Activated T-cell treated with anti-CD3 and anti-CD28 coated beads, Interleukin-2, amount 50 U/mL, for 4 hours (primary cell): ENCODE data around the gene ZDHHC11B. TPM values are rescaled to one million over a fixed set of nuclear protein-coding genes. Genes with fewer than 3 reads are reported as not detected.
"Not testable (repeated sequence)": the region's sequence is repeated elsewhere in the genome, so short reads cannot be mapped to it uniquely, and the experiment has no call there.

Source experiments
- ATAC-seq, 2 donors: fragments of 200-7000 bp; cut with Tn5 transposase; one replicate each; pipeline ENCODE4 v1.10.0; 2021
- DNase-seq: peaks from one replicate; pipeline ENCODE4 v3.0.0-alpha.2; 2020
- H3K27me3 Mint-ChIP-seq: one replicate; pipeline ENCODE4 v1.8.0; 2021; ENCODE audit warnings: low read depth, mixed read lengths
- H3K36me3 Mint-ChIP-seq: one replicate; pipeline ENCODE4 v1.8.0; 2022; ENCODE audit warnings: mixed read lengths; ENCODE audit not compliant: insufficient read depth
- H3K4me1 Mint-ChIP-seq: one replicate; pipeline ENCODE4 v1.8.0; 2021; ENCODE audit warnings: low read depth, mixed read lengths
- H3K4me3 Mint-ChIP-seq: one replicate; pipeline ENCODE4 v1.8.0; 2021; ENCODE audit warnings: mild to moderate bottlenecking, moderate library complexity, mixed read lengths
- H3K9me3 Mint-ChIP-seq: one replicate; pipeline ENCODE4 v1.8.0; 2021; ENCODE audit warnings: mixed read lengths
- total RNA-seq, 3 donors: library from RNA; stranded (reverse); gene quantifications; one replicate each; pipeline ENCODE4 v1.2.1, GENCODE V29; 2021

Gene ZDHHC11B
- total RNA-seq, 3 donors from 2014 or later: 0.21 to 0.66 (median 0.30) TPM

DNA sequence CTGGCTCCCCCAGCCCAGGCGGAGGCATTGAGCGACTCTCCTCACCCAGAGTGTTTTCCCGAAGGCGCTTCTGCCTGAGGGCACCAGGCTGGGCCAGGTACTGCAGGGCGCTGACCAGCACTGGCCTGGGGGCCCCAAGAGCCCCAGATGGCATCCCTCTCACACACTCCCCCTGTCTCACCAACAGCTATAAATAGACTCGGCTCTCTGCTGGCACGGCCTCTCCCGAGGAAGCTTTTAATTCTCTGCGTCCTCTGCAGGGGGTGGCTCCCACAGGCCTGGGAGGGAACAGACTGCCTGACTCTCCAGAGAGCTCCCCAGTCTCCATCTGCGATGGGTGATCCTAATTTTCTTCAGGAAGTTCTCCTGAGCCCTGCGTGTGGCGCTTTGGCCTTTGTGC, 94.2 kb downstream of the ZDHHC11B start:
- not testable (repeated sequence) for H3K27me3 Mint-ChIP-seq, H3K36me3 Mint-ChIP-seq, H3K4me3 Mint-ChIP-seq, H3K4me1 Mint-ChIP-seq, H3K9me3 Mint-ChIP-seq, DNase-seq, ATAC-seq

DNA sequence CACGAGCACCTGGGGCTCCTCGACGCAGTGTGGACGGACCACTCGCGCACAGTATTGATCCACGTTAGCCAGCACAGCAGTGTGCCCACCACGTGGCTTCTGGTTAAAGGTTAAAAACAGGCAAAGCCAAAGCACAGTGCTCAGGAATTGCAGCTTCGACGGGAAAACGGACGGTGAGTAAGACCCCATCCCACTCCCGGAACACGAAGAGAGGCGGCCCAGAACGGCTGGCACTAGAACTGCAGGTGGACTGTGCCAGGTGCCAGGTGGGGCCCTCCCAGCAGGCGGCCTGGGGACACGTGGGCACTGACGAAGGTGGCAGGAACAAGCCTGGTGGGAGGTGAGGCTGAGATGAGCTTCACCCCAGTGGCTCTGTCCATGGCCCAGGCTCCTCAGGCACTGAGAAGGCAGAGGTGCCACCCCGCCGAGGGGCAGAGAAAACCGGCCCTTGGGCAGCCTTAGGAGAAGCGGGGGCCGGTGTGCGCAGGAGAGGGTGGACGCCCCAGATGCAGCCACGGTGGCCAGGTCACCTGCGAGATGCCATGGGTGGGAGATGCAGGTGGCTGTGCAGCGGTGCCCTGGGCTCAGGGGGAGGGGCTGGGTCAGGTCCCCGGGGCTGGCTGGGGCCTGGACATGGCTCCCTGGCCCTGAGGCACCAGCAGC, 96.0 kb downstream of the ZDHHC11B start:
- not testable (repeated sequence) for ATAC-seq, H3K9me3 Mint-ChIP-seq, H3K4me1 Mint-ChIP-seq, H3K36me3 Mint-ChIP-seq, H3K4me3 Mint-ChIP-seq, DNase-seq, H3K27me3 Mint-ChIP-seq

DNA sequence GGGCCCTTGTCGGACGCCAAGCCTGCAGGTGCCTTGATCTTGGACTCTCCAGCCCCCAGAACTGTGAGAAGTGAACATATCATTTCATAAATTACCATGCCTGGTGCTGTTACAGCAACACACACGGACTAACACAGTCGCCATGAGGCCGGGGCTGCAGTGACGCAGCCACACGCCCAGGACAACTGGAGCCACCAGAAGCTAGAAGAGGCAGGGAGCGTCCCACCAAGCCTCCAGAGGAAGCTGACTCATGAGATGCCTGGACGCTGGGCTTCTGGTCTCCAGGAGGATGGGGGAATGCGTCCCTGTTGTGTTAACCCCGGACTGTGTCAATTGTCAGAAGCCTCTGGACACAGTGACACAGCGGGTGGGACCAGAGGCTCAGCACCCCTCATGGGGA, 97.6 kb downstream of the ZDHHC11B start:
- not testable (repeated sequence) for ATAC-seq, H3K4me3 Mint-ChIP-seq

DNA sequence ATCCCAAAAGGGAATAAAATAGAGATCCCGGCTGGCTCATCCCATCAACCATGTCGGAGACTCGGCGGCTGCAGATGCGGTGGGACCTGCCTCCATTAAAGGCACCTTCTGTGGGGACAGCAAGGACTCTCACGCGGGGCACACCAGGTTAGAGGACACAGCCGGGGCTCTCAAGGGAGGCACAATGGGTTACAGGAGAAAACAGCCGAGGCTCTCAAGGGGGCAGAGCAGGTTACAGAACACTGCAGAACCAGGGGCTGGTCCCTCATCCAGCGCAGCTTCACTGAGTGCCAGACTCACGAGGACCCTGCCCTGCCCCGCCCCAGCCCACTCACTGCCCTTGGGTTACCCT, 98.4 kb downstream of the ZDHHC11B start:
- not testable (repeated sequence) for ATAC-seq, H3K4me1 Mint-ChIP-seq, H3K4me3 Mint-ChIP-seq, H3K36me3 Mint-ChIP-seq, DNase-seq, H3K27me3 Mint-ChIP-seq, H3K9me3 Mint-ChIP-seq

More for the DNA sequence above, 97.6 kb downstream of the ZDHHC11B start:
- H3K9me3 Mint-ChIP-seq, H3K4me1 Mint-ChIP-seq, H3K27me3 Mint-ChIP-seq, H3K36me3 Mint-ChIP-seq, DNase-seq: not testable (repeated sequence)

DNA sequence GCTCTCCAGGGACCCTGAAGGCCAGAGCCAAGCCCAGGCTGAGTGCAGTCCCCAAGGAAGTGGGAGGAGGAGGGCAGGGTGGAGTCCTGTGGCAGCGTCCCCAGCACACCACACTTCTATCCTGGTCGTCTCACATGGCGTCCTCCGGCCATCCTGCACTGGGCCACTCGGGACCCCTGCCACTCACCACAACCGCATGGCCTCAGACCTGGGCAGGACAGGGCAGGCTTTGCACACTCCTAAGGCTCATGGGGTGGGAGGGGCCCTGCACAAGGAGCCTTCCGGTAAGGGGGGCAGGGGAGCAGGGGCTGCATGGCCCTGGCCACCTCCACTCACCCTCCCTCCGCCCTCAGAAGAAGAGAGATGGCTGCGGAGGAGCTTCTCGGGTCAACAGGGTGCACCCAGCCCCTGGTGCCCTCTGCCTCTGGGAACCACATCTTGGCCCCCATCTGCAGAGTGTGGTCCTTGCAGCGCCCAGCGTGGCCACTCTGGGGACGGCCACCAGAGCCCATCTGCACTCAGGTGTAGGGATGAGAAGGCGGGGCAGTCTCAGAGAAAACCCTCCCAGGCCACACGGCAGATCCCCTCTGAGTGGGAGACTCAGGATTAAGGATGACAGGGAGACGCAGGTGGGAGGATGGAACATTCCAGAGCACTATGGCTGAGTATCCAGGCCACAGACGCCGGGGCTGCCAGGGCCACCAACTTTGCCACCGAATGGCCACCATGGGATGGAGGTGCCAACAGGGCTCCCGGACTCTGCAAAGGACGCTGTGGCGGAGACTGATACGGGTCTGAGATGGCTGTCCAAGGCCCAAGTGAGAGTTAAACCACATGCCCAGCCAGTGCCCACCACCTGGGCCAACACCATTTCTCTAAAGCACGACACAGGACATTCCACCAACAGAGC, 99.0 kb downstream of the ZDHHC11B start:
- H3K9me3 Mint-ChIP-seq: no peaks in the 10 kb centered on the region
- H3K27me3 Mint-ChIP-seq: no peaks in the 10 kb centered on the region
- ATAC-seq (no peak), DNase-seq (no peak)
- no peaks in the 10 kb centered on the region for H3K4me1 Mint-ChIP-seq
- H3K36me3 Mint-ChIP-seq: no peaks in the 10 kb centered on the region
- no peak overlapping the region for H3K4me3 Mint-ChIP-seq

DNA sequence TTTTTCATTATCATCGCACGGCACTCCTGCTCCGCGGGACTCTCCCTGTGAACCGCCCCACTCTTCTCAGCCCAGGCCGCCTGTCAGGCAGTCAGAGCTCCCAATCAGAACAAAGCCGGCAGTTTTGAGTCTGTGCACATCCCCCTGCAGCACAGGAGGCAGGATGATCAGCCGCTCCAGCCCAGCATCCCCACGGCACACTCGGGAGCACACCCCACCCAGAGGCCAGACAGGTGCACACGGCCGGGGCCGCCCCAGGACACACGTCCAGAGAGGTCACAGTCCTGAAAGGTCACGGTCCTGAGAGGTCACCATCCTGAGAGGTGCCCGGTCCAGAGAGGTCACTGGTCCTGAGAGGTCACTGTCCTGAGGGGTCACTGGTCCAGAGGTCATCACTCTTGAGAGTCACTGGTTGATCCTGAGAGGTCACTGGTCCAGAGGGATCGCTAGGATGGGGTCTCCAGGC, 99.7 kb downstream of the ZDHHC11B start:
- Mint-ChIP-seq H3K36me3 (no peaks in the 10 kb centered on the region), H3K9me3 (no peaks in the 10 kb centered on the region)

DNA sequence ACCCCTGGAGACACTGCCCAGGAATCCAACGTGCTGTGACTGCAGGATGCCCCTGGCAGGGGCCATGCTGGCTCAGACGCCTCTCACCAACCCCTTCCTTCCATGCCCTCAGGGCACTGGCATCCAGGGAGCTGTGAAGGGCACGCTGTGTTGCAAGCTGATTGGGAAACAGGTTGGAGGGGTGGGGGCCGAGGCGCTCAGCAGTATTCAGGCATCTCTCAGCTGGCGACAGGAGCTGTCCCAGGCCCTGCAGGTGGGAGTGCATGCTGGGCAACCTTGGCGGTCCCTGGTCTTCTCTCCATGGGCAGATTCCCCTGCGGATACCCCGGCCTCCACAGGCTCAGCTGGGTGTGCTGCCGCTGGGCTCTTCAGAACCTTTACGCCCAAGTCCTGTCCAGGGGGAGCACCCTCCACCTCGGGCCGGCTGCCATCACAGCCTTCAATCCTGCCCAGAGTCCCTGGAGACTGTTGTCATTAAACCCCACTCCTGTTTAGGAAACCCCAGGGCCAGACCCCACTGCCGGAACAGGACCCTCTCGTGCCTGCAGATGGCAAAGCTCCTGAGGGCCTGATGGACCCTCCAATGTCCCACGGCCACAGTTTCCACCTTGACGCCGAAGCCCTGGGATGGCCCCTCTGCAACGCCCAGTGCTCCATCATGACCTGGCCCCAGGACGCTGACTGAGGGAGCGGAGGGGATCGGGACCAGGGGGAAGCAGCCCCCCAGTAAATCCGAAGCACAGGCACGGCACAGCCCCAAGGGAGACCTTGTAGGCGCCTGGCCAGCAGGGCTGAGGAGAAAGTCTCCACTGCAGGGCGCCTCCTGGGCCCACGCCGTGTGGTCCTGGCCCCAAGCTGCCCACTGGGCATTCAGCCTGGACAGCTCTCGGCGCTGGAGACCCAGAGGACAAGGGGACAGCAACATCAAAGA, 100.7 kb downstream of the ZDHHC11B start:
- ATAC-seq: no peak
- no peaks in the 10 kb centered on the region for H3K9me3 Mint-ChIP-seq
- H3K4me3 Mint-ChIP-seq: no peak overlapping the region
- H3K27me3 Mint-ChIP-seq: no peaks in the 10 kb centered on the region
- no peaks in the 10 kb centered on the region for H3K4me1 Mint-ChIP-seq
- no peaks in the 10 kb centered on the region for H3K36me3 Mint-ChIP-seq
- peak; percentile 4 for DNase-seq

More for the DNA sequence above, 99.7 kb downstream of the ZDHHC11B start:
- ATAC-seq (no peak), DNase-seq (no peak)
- Mint-ChIP-seq H3K4me1 (no peaks in the 10 kb centered on the region), H3K4me3 (no peak overlapping the region), H3K27me3 (no peaks in the 10 kb centered on the region)

DNA sequence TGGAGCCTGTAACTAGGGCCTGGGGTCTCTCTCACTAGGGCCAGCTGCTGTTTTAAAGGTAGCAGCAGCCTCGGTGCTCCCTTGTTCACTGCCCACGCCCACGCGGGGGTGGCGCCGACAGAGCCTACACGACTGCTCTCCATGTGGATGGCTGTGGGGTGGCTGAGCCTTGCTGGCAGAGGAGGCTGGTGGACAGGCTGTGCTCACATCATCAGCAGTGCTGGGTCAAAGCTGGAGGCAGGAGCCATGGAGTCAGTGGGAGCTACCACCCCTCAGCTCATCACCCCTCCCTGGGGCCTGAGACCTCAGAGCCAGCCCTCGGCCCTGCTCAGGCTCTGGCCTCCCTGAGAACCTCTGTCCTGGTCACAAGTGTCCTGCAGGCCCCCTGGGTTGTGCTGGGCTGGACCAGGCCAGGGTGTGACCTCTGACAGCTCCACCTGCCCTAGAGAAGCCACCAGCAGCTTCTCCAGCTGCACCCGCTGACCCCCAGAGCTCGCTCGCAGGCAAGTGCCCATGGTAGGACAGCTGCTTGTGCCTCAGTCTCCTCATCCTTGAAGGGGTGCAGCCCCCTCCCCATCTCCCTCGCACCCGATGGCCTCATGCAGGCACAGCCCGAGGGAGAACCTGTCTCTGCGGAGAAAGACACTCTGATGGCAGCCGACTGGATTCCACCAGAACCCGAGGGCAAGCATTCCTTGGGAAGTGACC, 101.7 kb downstream of the ZDHHC11B start:
- not testable (repeated sequence) for DNase-seq

DNA sequence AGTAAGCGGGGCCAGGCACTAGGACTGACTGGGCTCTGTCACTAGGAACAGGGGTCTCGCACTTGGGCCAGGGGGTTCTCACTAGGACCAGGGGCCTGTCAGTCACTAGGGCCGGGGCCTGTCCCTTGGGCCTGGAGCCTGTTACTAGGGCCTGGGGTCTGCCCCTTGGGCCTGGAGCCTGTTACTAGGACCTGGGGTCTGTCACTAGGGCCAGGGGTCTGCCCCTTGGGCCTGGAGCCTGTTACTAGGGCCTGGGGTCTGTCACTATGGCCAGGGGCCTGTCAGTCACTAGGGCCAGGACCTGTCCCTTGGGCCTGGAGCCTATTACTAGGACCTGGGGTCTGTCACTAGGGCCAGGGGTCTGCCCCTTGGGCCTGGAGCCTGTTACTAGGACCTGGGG, 102.3 kb downstream of the ZDHHC11B start:
- H3K9me3 Mint-ChIP-seq, H3K36me3 Mint-ChIP-seq, DNase-seq, H3K4me3 Mint-ChIP-seq, H3K4me1 Mint-ChIP-seq, ATAC-seq, H3K27me3 Mint-ChIP-seq: not testable (repeated sequence)

More for the DNA sequence above, 101.7 kb downstream of the ZDHHC11B start:
- H3K4me3 Mint-ChIP-seq, H3K27me3 Mint-ChIP-seq, H3K36me3 Mint-ChIP-seq, H3K4me1 Mint-ChIP-seq, ATAC-seq, H3K9me3 Mint-ChIP-seq: not testable (repeated sequence)

DNA sequence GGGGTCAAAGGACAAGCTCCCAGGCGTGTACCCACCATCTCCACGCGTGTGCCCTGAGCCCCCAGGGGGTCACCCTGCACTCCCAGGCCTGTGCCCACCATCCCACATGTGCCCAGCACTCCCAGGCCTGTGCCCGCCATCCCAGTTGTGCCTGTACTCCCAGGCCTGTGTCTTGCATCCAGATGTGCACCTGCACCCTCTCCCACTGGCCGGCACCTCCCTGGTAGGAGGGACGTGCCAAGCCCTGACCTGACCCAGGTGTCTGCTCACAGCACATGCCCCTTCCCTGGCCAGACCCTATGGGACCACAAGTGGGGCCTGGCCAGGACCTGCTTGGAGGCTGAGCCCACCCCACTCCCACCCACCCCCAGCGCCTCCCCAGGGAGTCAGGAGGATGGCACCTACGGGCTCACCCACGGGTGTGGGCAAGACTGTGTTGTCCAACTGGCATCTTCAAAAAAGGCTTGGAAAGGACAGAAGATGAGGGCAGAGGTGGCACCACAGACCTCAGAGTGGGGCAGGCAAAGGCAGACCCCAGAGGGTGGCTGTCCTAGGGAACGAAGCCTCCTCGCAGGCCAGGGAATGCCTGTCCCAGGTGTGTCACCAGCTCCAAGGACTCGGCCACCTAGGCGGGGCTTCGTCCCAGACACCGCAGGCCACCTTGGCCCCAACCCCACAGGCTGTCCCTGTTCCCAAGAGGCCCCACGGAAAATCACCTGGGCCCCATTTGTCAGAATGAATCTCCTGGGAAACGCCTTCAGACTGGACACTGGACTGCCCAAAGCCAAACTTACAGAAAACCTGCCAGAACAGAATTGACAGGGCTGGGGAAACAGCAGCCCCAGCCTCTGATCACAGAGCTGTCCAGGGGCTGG, 103.0 kb downstream of the ZDHHC11B start:
- ATAC-seq, H3K4me1 Mint-ChIP-seq, H3K9me3 Mint-ChIP-seq, H3K4me3 Mint-ChIP-seq, H3K27me3 Mint-ChIP-seq, DNase-seq, H3K36me3 Mint-ChIP-seq: not testable (repeated sequence)

DNA sequence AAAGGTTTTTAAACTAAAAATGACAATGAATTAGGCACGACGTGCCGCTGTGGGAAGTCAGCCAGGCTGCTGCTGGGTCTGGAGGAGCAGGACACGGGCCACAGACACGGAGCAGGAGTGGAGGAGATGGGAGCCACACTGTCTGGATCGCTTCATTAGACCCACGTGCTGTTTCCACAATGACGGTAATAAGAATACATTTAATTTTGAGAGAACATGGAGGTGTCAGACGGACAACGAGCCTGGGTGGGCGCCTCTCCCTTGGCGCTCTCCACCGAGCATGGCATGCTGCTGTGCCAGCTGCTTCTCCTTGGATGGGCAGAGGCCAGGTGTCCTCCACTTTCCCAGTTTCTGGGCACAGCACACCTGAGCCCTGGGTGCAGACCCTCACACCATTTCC, 103.7 kb downstream of the ZDHHC11B start:
- not testable (repeated sequence) for H3K27me3 Mint-ChIP-seq

DNA sequence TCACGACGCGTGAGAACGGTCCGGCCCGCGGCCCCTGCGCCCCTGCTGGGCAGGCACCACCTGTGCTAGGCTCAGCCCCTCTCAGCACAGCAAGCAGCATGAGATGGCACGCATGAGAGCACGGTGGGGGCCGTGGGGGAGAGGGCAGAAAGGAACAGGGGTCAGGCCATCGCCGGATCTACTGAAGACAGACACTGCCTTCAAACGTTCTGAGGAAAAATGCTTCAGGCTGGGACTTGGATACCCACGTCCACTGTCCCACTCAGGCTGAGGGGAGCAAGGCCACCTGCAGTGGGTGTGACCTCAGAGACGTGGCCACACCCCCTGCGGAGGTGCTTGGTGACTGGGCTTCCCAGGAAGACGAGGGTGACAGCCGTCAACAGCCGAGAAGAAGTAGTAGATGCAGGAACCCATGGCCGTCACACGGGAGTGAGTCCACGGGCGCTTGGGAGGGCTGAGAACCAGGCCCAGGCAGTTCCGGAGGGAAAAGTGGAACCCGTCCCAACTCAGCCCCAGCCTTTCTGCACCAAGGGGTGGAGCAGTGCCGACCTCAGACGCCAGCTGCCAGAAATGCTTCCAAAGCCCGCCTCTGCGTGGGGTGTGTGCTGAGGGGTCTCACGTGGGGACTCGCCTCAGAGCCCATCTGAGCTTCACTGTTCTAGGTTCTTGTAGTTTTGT, 104.3 kb downstream of the ZDHHC11B start:
- H3K9me3 Mint-ChIP-seq, H3K27me3 Mint-ChIP-seq, H3K4me1 Mint-ChIP-seq, H3K4me3 Mint-ChIP-seq, DNase-seq, H3K36me3 Mint-ChIP-seq, ATAC-seq: not testable (repeated sequence)

More for the DNA sequence above, 103.7 kb downstream of the ZDHHC11B start:
- ATAC-seq, DNase-seq, H3K4me1 Mint-ChIP-seq, H3K36me3 Mint-ChIP-seq, H3K4me3 Mint-ChIP-seq, H3K9me3 Mint-ChIP-seq: not testable (repeated sequence)
